GM12892 (cell line): ENCODE measurements around the gene GFPT2.

Experiments used
- DNase-seq: peaks from one replicate; pipeline ENCODE4 v3.0.0; 2011; ENCODE audit not compliant: insufficient read length
- FAIRE-seq: peaks from 2 replicates; lab custom pipeline; 2011; peaks lifted over from hg19 to GRCh38; lab: Jason Lieb, UNC
- POLR2A ChIP-seq: IDR thresholded peaks from 2 replicates; pipeline ENCODE4 v1.6.1; 2011; ENCODE audit warnings: low read depth, low read length, control low read depth
- POLR2AphosphoS5 ChIP-seq: IDR thresholded peaks from 2 replicates; pipeline ENCODE4 v1.6.1; 2011; ENCODE audit warnings: low read depth, low read length, control low read depth
- TAF1 ChIP-seq: IDR thresholded peaks from 2 replicates; pipeline ENCODE4 v1.6.1; 2011; ENCODE audit warnings: low read depth, mild to moderate bottlenecking, control low read depth, low read length, borderline replicate concordance

The GFPT2 gene

DNA sequence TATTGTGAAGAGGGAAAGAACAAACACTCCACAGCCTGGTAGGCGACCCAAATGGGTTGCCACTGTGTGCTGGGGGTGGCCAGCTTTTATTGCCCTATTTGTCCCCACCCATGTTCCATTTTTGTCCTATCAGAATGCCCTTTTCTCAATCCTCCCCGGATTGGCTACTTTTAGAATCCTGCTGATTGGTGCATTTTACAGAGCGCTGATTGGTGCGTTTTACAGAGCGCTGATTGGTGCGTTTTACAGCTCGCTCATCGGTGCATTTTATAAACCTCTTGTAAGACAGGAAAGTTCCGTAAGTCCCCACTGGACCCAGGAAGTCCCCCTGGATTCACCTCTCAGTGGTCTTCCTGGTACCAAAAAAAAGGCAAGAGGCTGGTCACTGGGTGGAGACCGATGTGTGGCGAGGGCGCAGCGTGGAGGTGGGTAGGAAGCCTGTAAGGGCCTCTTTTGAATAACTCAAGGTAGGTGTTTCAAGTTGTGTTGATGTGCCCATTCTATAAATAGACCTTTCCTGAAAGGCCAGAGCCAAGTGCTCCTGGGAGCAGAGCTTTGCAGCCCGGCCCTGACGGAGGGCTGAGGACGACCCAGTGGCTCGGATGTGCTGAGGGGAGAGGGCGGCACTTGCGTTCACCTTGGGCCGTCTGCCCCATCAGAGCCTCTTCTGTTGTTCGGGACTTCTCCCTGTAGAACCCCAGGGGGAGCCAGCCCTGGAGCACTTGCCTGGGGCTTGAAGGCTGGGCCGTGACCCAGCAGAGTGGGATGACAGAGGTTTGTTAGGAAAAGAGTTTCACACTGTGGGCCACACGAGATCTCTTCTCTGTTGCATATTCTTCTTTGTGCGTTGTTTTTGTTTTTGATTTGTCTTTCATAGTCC, 7.2 kb upstream of the GFPT2 start:
- DNase-seq (no peak), FAIRE-seq (no peak)
- TF ChIP-seq POLR2AphosphoS5 = no peak
- no peak for TF ChIP-seq TAF1
- no peak for TF ChIP-seq POLR2A

DNA sequence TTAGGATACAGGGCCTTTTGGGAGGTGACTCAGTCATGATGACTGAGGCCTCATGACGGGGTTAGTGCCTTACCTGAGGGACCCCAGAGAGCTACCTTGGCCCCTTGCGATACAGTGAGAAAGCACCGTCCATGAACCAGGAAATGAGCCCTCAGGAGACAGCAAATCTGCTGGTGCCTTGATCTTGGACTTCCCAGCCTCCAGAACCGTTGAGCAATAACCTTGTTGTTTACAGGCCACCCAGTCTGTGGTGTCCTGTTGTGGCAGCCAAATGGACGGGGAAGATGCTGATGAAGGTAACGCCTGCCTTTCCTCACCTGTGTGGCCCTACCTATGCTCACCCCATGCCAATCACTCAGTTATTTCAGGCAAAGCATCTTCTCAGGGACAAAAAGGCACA, 5.6 kb upstream of the GFPT2 start:
- FAIRE-seq = no peak

GRCh38 chr5:180358179-180358578, 5.0 kb upstream of the GFPT2 start:
- FAIRE-seq (no peak), DNase-seq (no peak)
- no peak for TF ChIP-seq POLR2AphosphoS5
- TF ChIP-seq TAF1 = no peak
- TF ChIP-seq POLR2A = no peak

More for the DNA sequence above, 5.6 kb upstream of the GFPT2 start:
- DNase-seq = no peak
- no peak for TF ChIP-seq POLR2AphosphoS5
- no peak for TF ChIP-seq POLR2A

- FAIRE-seq (no peak), DNase-seq (no peak)
- no peak for TF ChIP-seq TAF1
- no peak for TF ChIP-seq POLR2A
- no peak for TF ChIP-seq POLR2AphosphoS5
These were observed 1.8 kb upstream of the GFPT2 start for GRCh38 chr5:180354966-180355365.

DNA sequence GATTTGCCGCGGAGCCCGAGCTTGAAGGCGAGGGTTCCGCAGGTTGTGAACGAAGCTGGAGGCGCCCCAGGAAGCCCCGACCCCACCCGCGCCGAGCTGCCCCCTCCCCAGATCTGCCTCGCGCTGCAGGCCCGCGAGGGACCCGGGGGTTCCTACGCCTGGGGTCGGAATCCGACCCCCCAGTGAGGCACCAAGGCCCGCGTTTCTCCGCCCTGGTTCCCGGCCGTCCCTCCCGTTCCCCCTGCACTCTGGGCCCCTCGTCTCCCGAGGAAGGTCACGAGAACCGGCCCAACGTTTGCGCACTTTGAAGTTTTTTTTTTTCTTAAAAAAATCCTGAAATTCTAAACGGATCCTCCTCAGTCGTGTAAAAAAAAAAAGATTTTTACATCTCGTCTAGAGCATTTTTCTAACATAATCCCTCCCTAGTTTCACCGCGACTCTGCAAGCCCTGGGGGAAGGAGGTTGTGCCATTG, 880 bp upstream of the GFPT2 start:
- no peak for FAIRE-seq
- no peak for TF ChIP-seq POLR2AphosphoS5
- TF ChIP-seq TAF1 = no peak
- TF ChIP-seq POLR2A = no peak
- DNase-seq = no peak

- DNase-seq (no peak), FAIRE-seq (no peak)
- TF ChIP-seq TAF1 (no peak), POLR2A (no peak), POLR2AphosphoS5 (no peak)
These were observed 754 bp downstream of the GFPT2 start for GRCh38 chr5:180352116-180353047.

DNA sequence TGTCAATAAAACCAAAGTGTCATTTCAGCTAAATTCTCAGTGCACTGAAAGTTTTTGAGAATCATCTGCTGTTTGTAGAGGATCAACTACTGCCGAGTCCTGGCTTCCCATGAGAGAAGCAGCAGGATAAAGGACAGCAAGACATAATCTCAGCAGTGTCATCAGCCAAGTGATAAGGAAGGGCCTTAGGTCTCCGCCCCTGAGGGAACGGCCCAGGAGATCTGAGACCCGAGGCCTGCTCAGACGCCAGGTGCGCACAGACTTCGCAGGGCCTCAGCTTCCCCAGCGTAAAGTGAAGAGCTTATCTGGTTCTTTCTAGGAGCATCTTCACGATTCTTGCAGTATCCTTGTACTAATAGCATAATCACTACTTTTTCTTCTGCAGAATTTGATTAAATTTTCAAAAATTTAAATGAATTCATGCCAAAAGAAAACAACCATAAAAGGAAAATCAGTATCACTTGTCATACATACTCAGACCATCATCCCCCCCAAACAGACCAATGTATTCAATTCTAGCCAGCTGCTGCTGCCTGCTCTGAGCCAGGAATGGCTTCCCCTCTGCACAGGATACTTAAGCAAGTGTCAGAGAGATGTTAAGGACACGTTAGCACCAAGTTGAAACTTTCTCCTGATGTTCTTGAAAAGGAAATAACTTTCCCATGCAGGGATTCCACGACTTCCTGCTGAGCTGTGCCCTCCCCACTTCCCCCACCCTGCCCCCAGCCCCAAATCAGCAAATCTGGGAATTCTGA, 2.2 kb downstream of the GFPT2 start:
- DNase-seq (no peak), FAIRE-seq (no peak)
- TF ChIP-seq POLR2AphosphoS5 = no peak
- TF ChIP-seq POLR2A = no peak
- no peak for TF ChIP-seq TAF1

DNA sequence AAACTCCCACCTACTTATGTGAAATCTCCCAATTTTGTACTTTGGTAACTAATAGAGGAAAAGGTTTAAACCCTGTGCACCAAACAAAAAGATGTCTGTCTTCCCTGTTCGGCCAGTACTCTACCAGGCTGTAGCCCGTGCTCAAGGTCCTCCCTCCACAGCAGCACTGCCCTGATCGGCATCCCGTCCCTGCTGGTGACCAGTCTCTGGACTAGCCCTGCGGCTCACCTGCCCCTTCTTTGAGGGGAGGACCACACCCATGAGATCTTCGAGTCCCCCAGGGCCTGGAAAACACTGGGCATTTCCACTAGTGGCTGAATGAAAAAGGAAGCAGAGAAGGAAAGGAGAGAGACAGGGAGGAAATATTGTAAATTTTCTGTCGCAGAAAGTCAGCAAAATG, 2.8 kb downstream of the GFPT2 start:
- TF ChIP-seq TAF1 = no peak
- no peak for TF ChIP-seq POLR2A
- no peak for TF ChIP-seq POLR2AphosphoS5
- DNase-seq (no peak), FAIRE-seq (no peak)

DNA sequence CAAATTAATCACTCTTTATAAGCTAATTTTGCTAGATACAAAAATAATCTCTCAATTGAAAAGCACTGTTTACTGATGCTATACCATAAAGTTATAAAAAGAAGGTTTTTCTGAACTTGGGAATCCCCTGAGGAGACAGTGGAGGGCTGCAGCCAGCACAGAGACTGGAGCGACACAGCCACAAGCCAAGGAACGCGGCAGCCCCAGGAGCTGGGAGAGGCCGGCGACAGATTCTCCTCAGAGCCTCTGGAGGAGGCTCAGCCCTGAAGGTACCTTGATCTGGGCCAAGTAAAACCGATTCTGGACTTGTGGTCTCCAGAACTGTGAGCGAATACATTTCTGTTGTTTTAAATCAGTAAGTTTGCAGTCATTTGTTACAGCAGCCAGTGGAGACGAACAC, 3.7 kb downstream of the GFPT2 start:
- DNase-seq (no peak), FAIRE-seq (no peak)
- TF ChIP-seq TAF1 = no peak
- TF ChIP-seq POLR2A = no peak
- TF ChIP-seq POLR2AphosphoS5 = no peak

DNA sequence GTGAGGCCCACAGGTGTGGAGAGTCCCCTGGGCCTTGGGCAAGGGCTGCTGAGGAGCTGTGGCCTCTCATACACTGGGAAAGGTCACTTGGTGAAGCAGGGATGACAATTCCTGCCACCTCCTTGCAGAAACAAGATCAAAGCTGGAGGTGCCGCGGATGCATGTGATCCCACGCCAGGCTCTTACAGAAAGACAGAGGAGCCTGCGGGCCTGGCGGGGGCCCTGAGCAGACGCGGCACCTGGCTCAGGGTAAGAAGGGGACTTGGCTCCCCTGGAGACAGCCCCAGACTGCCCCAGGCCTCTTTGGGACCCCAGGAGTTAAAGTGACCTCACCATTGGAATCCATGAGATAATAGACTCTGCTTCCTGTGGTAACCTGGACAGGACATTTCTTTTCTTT, 4.8 kb downstream of the GFPT2 start:
- no peak for TF ChIP-seq TAF1
- no peak for TF ChIP-seq POLR2A
- TF ChIP-seq POLR2AphosphoS5 = no peak
- no peak for DNase-seq
- FAIRE-seq = no peak

GRCh38 chr5:180347702-180348101, 5.4 kb downstream of the GFPT2 start:
- no peak for TF ChIP-seq POLR2AphosphoS5
- no peak for TF ChIP-seq POLR2A
- TF ChIP-seq TAF1 = no peak
- no peak for DNase-seq
- no peak for FAIRE-seq

DNA sequence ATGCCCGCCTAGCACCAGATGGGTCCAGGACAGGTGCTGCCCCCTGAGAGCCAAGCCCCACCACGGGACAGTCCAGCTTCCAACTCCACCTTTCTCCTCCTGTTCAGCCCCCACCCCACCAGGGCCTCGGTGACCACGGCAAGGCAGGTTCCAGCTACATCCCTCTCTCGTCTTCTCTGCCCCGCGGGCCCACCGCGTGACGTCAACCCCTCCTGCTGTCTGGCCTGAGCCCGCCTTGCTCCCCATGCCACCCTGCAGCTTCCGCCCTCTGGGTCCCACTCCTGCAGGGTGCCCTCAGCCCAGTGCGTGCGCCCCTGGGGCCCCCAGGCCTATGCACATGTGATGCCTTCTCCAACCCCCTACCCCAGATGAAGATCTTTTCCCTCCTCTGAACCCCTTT, 6.8 kb downstream of the GFPT2 start:
- DNase-seq = no peak
- no peak for TF ChIP-seq POLR2A
- no peak for TF ChIP-seq TAF1
- no peak for TF ChIP-seq POLR2AphosphoS5
- FAIRE-seq = no peak
